MCF 10A (cell line): Measurements from ENCODE around the gene SMC2. TPM values are rescaled to one million over a fixed set of nuclear protein-coding genes. Genes with fewer than 3 reads are reported as not detected.

Experiments
- Bru-seq: library from RNA; stranded (reverse); fragments of 400-500 nt; gene quantifications from one replicate; lab custom pipeline; 2021; lab: Mats Ljungman, UMichigan
- BruChase-seq, 2 experiments: library from RNA; stranded (reverse); fragments of 400-500 nt; gene quantifications; one replicate each; lab custom pipeline; 2021; lab: Mats Ljungman, UMichigan
- BruUV-seq: library from RNA; stranded (reverse); fragments of 400-500 nt; replicated peaks from 2 replicates; lab custom pipeline; 2021; lab: Mats Ljungman, UMichigan
- CTCF ChIA-PET: fragments of 300-600 bp; sonication (Branson Sonifier 250); formaldehyde crosslinking; extraction: SDS; loops from one replicate; lab custom pipeline; 2021; ENCODE audit warnings: antibody characterized with exemption, inconsistent platforms; lab: Yijun Ruan, JAX
- POLR2A ChIA-PET: fragments of 300-600, 350-650 bp; sonication (Branson Sonifier 250); formaldehyde crosslinking; extraction: SDS; loops from one replicate; lab custom pipeline; 2020; ENCODE audit warnings: antibody characterized with exemption, inconsistent platforms; lab: Yijun Ruan, JAX
- DNase-seq: peaks from one replicate; pipeline ENCODE4 v3.0.0-alpha.2; 2018; ENCODE audit not compliant: unreplicated experiment
- H3K27ac Mint-ChIP-seq: one replicate; pipeline ENCODE4 v1.8.0; 2022; ENCODE audit warnings: mild to moderate bottlenecking, low read depth, mixed read lengths; ENCODE audit not compliant: unreplicated experiment
- H3K27me3 Mint-ChIP-seq: one replicate; pipeline ENCODE4 v1.8.0; 2022; ENCODE audit warnings: mixed read lengths; ENCODE audit not compliant: insufficient read depth, unreplicated experiment
- H3K36me3 Mint-ChIP-seq: one replicate; pipeline ENCODE4 v1.8.0; 2022; ENCODE audit warnings: mild to moderate bottlenecking, moderate library complexity, mixed read lengths; ENCODE audit not compliant: insufficient read depth, unreplicated experiment
- H3K4me1 Mint-ChIP-seq: one replicate; pipeline ENCODE4 v1.8.0; 2022; ENCODE audit warnings: mixed read lengths; ENCODE audit not compliant: insufficient read depth, unreplicated experiment
- H3K4me3 Mint-ChIP-seq: one replicate; pipeline ENCODE4 v1.8.0; 2022; ENCODE audit warnings: mild to moderate bottlenecking, moderate library complexity, mixed read lengths; ENCODE audit not compliant: unreplicated experiment
- H3K9me3 Mint-ChIP-seq: one replicate; pipeline ENCODE4 v1.8.0; 2022; ENCODE audit warnings: mixed read lengths; ENCODE audit not compliant: unreplicated experiment
- intact Hi-C: fragments of 100-400 bp; cut with micrococcal nuclease; formaldehyde crosslinking; loops from 2 replicates; pipeline ENCODE4 v1.14.1; 2022
- long read RNA-seq: library from polyadenylated mRNA; stranded (forward); transcript quantifications from one replicate; pipeline ENCODE4 v2.0.0, GENCODE V29; 2022
- total RNA-seq: library from RNA; stranded (reverse); gene quantifications from 2 replicates; pipeline ENCODE4 v1.2.3, GENCODE V29; 2022
- TF ChIP-seq, protein P1 (sequence below): fragments of 200-600 bp; IDR thresholded peaks from one replicate; pipeline ENCODE4 v1.8.0; 2022; ENCODE audit warnings: antibody characterized with exemption, mild to moderate bottlenecking; ENCODE audit not compliant: unreplicated experiment

SMC2 gene
- total RNA-seq: 13.7 and 23.1 TPM in 2 replicates
- Bru-seq, nascent RNA: percentile 64 among the genes with signal in this experiment
- BruChase-seq, experiment 1, labeled RNA remaining after a 6-hour chase: percentile 80 among the genes with signal in this experiment
- BruChase-seq, experiment 2, labeled RNA remaining after a 2-hour chase: percentile 68 among the genes with signal in this experiment
- long read RNA-seq, full-length matches to known transcripts: 16 of 43 reads
- long read RNA-seq, partial matches to known transcripts: 4 of 43 reads
- long read RNA-seq, other reads (novel, unspliced or antisense): 23 of 43 reads

DNA sequence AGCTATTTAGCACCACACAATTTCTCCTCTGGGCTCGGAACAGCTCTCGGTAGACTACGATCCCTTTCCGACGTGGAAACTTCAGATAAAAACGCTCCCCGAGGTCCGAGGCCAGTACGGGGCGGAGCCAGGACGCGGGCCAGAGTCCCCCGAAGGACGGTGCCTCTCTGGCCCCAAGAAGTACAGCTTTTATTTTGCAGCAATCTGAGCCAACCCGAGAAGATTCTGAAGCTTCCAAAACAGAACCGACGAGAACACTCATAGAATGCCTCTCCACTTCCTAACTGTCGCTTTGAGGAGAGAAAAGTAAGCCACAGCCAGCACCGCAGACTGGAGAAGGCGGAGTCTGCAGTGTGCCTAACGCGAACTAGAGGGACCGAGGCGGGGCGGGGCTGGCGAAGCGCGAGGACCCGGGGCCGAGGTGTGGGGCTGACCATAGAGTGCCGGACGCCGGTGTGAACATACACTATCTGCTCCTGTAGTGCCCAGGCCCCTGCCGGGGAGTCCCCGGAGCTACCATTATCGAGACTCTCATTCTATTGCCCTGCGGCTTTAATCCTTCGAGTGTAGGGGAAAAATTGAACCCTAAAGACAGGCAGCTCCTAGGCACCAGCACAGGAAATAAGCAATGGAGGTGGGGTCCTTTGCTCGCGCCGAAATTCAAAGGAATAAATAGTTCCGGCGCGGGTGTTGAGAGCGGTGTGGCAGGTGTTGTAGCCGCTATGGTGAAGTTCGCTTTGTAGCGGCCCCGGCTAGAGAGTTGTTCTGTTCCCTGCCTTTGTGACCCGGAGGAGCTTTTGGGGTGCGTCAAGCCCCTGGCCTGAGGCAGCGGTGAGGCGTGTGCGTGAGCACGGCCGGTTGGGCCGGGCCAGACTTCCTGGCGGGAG is at the start of gene SMC2:
Gene SMC2, plus strand, starts transcription at position 663 of the 887 bp plus-strand sequence. CDS start 1,076 bp downstream, outside the sequence.
- peak; percentile 93 for DNase-seq
- Mint-ChIP-seq H3K36me3 (no peaks in the 10 kb centered on the region), H3K4me3 (peak within 1 kb of the TSS; percentile 82), H3K4me1 (peaks cover 31% of the 10 kb centered on the region), H3K27me3 (no peaks in the 10 kb centered on the region), H3K27ac (peak within 1 kb of the TSS; percentile 99), H3K9me3 (peaks cover 7% of the 10 kb centered on the region)
- no TSS peak for BruUV-seq
- intact Hi-C loops: loop anchor here (5.0 to 10.0 kb wide), 3 partner anchors 69 to 697 kb away; no protein-coding TSS in a partner anchor
- ChIA-PET CTCF (interaction anchor here (0.6 to 1.7 kb wide), 7 partner anchors 9 to 381 kb away, joined by 3 to 5 read pairs (median 3); no protein-coding TSS in a partner anchor), POLR2A (interaction anchor here (0.6 to 3.5 kb wide), 26 partner anchors 8 to 1773 kb away, joined by 3 to 45 read pairs (median 3); no protein-coding TSS in a partner anchor)
- TF ChIP-seq, protein P1, sequence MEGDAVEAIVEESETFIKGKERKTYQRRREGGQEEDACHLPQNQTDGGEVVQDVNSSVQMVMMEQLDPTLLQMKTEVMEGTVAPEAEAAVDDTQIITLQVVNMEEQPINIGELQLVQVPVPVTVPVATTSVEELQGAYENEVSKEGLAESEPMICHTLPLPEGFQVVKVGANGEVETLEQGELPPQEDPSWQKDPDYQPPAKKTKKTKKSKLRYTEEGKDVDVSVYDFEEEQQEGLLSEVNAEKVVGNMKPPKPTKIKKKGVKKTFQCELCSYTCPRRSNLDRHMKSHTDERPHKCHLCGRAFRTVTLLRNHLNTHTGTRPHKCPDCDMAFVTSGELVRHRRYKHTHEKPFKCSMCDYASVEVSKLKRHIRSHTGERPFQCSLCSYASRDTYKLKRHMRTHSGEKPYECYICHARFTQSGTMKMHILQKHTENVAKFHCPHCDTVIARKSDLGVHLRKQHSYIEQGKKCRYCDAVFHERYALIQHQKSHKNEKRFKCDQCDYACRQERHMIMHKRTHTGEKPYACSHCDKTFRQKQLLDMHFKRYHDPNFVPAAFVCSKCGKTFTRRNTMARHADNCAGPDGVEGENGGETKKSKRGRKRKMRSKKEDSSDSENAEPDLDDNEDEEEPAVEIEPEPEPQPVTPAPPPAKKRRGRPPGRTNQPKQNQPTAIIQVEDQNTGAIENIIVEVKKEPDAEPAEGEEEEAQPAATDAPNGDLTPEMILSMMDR: no peak

DNA sequence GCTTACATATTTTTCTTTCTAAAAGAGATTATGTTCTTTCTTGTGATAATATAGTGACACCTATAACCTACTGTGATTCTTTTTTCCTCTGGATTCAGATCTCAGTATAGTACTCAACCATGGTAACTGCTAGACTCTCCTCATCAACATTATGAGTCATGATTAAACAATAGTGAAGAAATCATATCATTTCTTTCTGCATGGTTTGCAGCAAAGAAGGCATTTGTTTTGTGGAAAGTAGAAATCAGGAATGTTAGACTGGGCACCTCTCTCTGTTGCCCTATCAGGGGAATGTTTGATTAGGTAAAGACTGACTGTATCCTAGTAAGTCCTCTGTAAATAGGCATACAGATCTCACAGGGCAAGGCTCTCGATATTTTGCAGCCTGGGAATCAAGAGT is 25.6 kb upstream of the SMC2 start:
- intact Hi-C loops: no loop called here
- H3K27ac Mint-ChIP-seq: no peak overlapping the region
- POLR2A ChIA-PET: interaction anchor here (1.1 kb wide), 1 partner anchor 38 kb away, joined by 3 read pairs; no protein-coding TSS in a partner anchor
- no peaks in the 10 kb centered on the region for H3K27me3 Mint-ChIP-seq
- no peaks in the 10 kb centered on the region for H3K36me3 Mint-ChIP-seq
- peaks cover 11% of the 10 kb centered on the region for H3K4me1 Mint-ChIP-seq
- TF ChIP-seq, protein P1: no peak
- H3K9me3 Mint-ChIP-seq: no peaks in the 10 kb centered on the region
- DNase-seq: peak; percentile 39
- CTCF ChIA-PET: no interaction called here
- H3K4me3 Mint-ChIP-seq: no peak overlapping the region
- BruUV-seq: no TSS peak

DNA sequence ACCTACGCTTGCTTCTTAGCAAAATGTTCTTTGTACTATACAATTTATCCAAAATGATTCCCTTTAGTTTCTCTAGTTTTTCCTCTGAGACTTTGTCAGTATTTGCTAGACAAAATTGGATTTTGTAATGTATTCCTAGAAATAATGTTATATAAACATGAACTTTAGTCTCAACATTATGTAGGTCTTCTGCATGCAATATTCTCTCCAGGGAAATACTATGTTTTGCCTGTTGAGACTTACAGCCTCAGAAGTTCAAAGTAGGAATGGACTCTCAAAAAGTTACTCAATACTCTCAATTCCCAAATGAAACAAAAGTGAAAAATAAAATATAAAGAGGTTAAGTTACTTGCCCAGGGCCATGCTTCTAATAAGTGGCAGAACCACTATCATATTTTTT is 24.8 kb upstream of the SMC2 start:
- POLR2A ChIA-PET: interaction anchor here (1.1 kb wide), 1 partner anchor 38 kb away, joined by 3 read pairs; no protein-coding TSS in a partner anchor
- no TSS peak for BruUV-seq
- intact Hi-C loops: no loop called here

More for the DNA sequence above, 24.8 kb upstream of the SMC2 start:
- TF ChIP-seq, protein P1: no peak
- no peak overlapping the region for H3K27ac Mint-ChIP-seq
- H3K4me3 Mint-ChIP-seq: no peak overlapping the region
- no peaks in the 10 kb centered on the region for H3K9me3 Mint-ChIP-seq
- no peaks in the 10 kb centered on the region for H3K36me3 Mint-ChIP-seq
- no peaks in the 10 kb centered on the region for H3K27me3 Mint-ChIP-seq
- CTCF ChIA-PET: no interaction called here
- no peak for DNase-seq
- peaks cover 18% of the 10 kb centered on the region for H3K4me1 Mint-ChIP-seq
